ENCODE results near the gene EIF4G2. TPM values are rescaled to one million over a fixed set of nuclear protein-coding genes. Genes with fewer than 3 reads are reported as not detected.

EIF4G2 gene
- total RNA-seq, 2 experiments from 2014 or later, result 757 to 842 TPM

GRCh38 chr11:10807493-10808234, 1.1 kb downstream of the EIF4G2 start:
- TF ChIP-seq CTCF (IDR thresholded peaks at IDR 0.05), result no peak
- Mint-ChIP-seq H3K4me3 (peak overlapping the region; percentile 94), H3K4me1 (ENCODE audit: low read depth) (peaks cover 43% of the 10 kb centered on the region), H3K36me3 (ENCODE audit: low read depth) (peaks cover 58% of the 10 kb centered on the region), H3K27me3 (no peaks in the 10 kb centered on the region), H3K9me3 (no peaks in the 10 kb centered on the region), H3K27ac (peak overlapping the region; percentile 98)
- ChIA-PET CTCF (interaction anchor here (1.0 to 3.3 kb wide), 3 partner anchors 15 to 220 kb away, joined by 3 to 25 read pairs (median 15); partner anchors contain the start of gene ZBED5), POLR2A (interaction anchor here (1.0 to 5.7 kb wide), 16 partner anchors 9 to 136 kb away, joined by 3 to 134 read pairs (median 12); partner anchors contain the start of genes CTR9 and ZBED5)
- no peak for ATAC-seq
- DNase-seq, result peak; percentile 55
- intact Hi-C loops (cut with micrococcal nuclease), result loop anchor here (2.0 kb wide), 1 partner anchor 51 kb away; the partner anchor contains the start of gene ZBED5

GRCh38 chr11:10806206-10806605, 2.5 kb downstream of the EIF4G2 start:
- Mint-ChIP-seq H3K27me3 (no peaks in the 10 kb centered on the region), H3K27ac (peak overlapping the region; percentile 98), H3K4me3 (peak overlapping the region; percentile 94), H3K9me3 (no peaks in the 10 kb centered on the region), H3K4me1 (ENCODE audit: low read depth) (peaks cover 57% of the 10 kb centered on the region), H3K36me3 (ENCODE audit: low read depth) (peaks cover 71% of the 10 kb centered on the region)
- ATAC-seq (no peak), DNase-seq (no peak)
- intact Hi-C loops (cut with micrococcal nuclease), result no loop called here
- ChIA-PET POLR2A (interaction anchor here (0.6 to 5.7 kb wide), 4 partner anchors 8 to 79 kb away, joined by 3 to 134 read pairs (median 60); partner anchors contain the start of gene ZBED5), CTCF (interaction anchor here (0.8 to 1.2 kb wide), 2 partner anchors 10 to 13 kb away, joined by 4 to 9 read pairs; no protein-coding TSS in a partner anchor)
- no peak for TF ChIP-seq CTCF (IDR thresholded peaks at IDR 0.05)

GRCh38 chr11:10805741-10806140, 3.0 kb downstream of the EIF4G2 start:
- TF ChIP-seq CTCF (IDR thresholded peaks at IDR 0.05), result no peak
- Mint-ChIP-seq H3K4me3 (peak overlapping the region; percentile 94), H3K36me3 (ENCODE audit: low read depth) (peaks cover 76% of the 10 kb centered on the region), H3K27me3 (no peaks in the 10 kb centered on the region), H3K27ac (peak overlapping the region; percentile 90), H3K9me3 (no peaks in the 10 kb centered on the region), H3K4me1 (ENCODE audit: low read depth) (peaks cover 62% of the 10 kb centered on the region)
- intact Hi-C loops (cut with micrococcal nuclease), result no loop called here
- DNase-seq (no peak), ATAC-seq (no peak)
- CTCF ChIA-PET, result interaction anchor here (1.1 to 7.8 kb wide), 3 partner anchors 12 to 127 kb away, joined by 3 to 73 read pairs (median 9); no protein-coding TSS in a partner anchor
- POLR2A ChIA-PET, result interaction anchor here (0.6 to 5.7 kb wide), 3 partner anchors 8 to 79 kb away, joined by 3 to 134 read pairs (median 117); partner anchors contain the start of gene ZBED5

GRCh38 chr11:10803676-10804075, 5.0 kb downstream of the EIF4G2 start:
- no peak for ATAC-seq
- Mint-ChIP-seq H3K4me3 (no peak overlapping the region), H3K9me3 (no peaks in the 10 kb centered on the region), H3K27me3 (no peaks in the 10 kb centered on the region), H3K27ac (peak overlapping the region; percentile 60), H3K4me1 (ENCODE audit: low read depth) (peaks cover 75% of the 10 kb centered on the region), H3K36me3 (ENCODE audit: low read depth) (peaks cover 96% of the 10 kb centered on the region)
- TF ChIP-seq CTCF (IDR thresholded peaks at IDR 0.05), result no peak
- intact Hi-C loops (cut with micrococcal nuclease), result no loop called here
- no peak for DNase-seq
- ChIA-PET CTCF (interaction anchor here (0.5 to 7.8 kb wide), 8 partner anchors 13 to 1047 kb away, joined by 3 to 73 read pairs (median 4); no protein-coding TSS in a partner anchor), POLR2A (interaction anchor here (1.0 to 2.3 kb wide), 8 partner anchors 8 to 97 kb away, joined by 3 to 21 read pairs (median 4); partner anchors contain the start of genes CTR9 and ZBED5)

Data from activated CD8-positive, alpha-beta T cell treated with anti-CD3 and anti-CD28 coated beads for 36 hours (primary cell).